GM18526 (cell line): ENCODE data around the gene OTOG.

Experiments used
- POLR2A ChIP-seq: IDR thresholded peaks from 3 replicates; pipeline ENCODE4 v1.6.1; 2011; ENCODE audit not compliant: insufficient read length; ENCODE audit errors: extremely low read depth

Gene OTOG

GRCh38 chr11:17559341-17560087 lies 12.5 kb downstream of the OTOG start:
- TF ChIP-seq POLR2A = no peak

GRCh38 chr11:17560281-17561110 lies 13.4 kb downstream of the OTOG start:
- TF ChIP-seq POLR2A = no peak

- no peak for TF ChIP-seq POLR2A
Observed at GRCh38 chr11:17561111-17561415, 14.0 kb downstream of the OTOG start.

GRCh38 chr11:17561526-17561925 lies 14.5 kb downstream of the OTOG start:
- no peak for TF ChIP-seq POLR2A

GRCh38 chr11:17563231-17563646 lies 16.2 kb downstream of the OTOG start:
- TF ChIP-seq POLR2A = no peak

GRCh38 chr11:17563961-17564686 lies 17.1 kb downstream of the OTOG start:
- no peak for TF ChIP-seq POLR2A

- no peak for TF ChIP-seq POLR2A
Observed at GRCh38 chr11:17564687-17565042, 17.6 kb downstream of the OTOG start.

- TF ChIP-seq POLR2A = no peak
Observed at GRCh38 chr11:17568944-17569343, 21.9 kb downstream of the OTOG start.

- TF ChIP-seq POLR2A = no peak
Observed at GRCh38 chr11:17570034-17570433, 23.0 kb downstream of the OTOG start.

GRCh38 chr11:17571431-17572358 lies 24.6 kb downstream of the OTOG start:
- TF ChIP-seq POLR2A = no peak

GRCh38 chr11:17572359-17572690 lies 25.3 kb downstream of the OTOG start:
- TF ChIP-seq POLR2A = no peak

- TF ChIP-seq POLR2A = no peak
Observed at GRCh38 chr11:17572791-17573460, 25.9 kb downstream of the OTOG start.

- no peak for TF ChIP-seq POLR2A
Observed at GRCh38 chr11:17573526-17573925, 26.5 kb downstream of the OTOG start.
